Vagina (tissue), 2 donors: Measurements from ENCODE around the gene SLC25A47.

Experiments used
- POLR2A ChIP-seq, 2 donors: fragments of 450-650 bp; IDR thresholded peaks; one replicate each; pipeline ENCODE4 v1.6.1; 2017; ENCODE audit warnings: antibody characterized with exemption in 2 of 2, mild to moderate bottlenecking in 2 of 2, moderate library complexity in 2 of 2
- POLR2AphosphoS5 ChIP-seq, 2 donors: sonication (generic); formaldehyde crosslinking; IDR thresholded peaks; one replicate each; pipeline ENCODE4 v1.9.0; 2017; ENCODE audit warnings: antibody characterized with exemption in 2 of 2, mild to moderate bottlenecking in 2 of 2, low read depth in 1 of 2; ENCODE audit not compliant: insufficient read depth in 1 of 2
- TF ChIP-seq, protein P1 (sequence below), 3 experiments: fragments of 450-650 bp in 2 of 3; fragments of 200-600 bp in 1 of 3; sonication (generic) in 1 of 3; IDR thresholded peaks; one replicate each; pipeline ENCODE4 v1.5.1; 2017 to 2019; ENCODE audit warnings: antibody characterized with exemption in 3 of 3, mild to moderate bottlenecking in 2 of 3, moderate library complexity in 2 of 3

DNA sequence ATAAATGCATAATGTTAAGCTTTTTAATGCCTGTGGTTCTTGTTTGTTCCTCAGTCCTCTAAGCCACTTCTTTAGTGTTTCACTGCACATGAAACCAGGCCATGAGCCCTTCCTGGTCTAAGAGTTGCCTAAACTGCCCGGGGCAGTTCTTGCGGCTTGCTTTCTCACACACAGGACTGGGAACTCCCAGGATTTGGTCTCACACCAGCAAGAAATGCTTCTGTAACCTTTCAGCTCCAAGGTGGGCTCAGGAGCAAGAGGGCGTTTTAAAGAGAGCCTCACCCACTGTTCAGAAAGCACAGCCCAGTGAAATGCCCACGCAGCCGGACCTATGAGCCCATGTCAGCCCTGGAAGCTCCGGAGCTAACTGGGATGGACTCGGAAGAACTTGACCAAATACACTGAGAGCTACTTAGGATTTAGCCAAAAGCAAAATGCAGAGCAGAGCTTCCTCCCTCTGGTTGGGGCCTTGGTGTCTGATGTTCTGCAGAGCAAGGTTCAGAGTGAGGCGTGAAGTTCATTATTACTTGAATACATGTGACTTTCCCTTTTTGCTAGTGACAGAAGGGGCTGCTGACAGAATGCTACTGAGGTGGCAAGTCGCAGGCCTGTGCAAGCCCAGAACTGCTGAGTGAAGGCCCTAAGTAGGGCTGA, 40.2 kb upstream of the SLC25A47 start:
- TF ChIP-seq POLR2A (IDR thresholded peaks at IDR 0.05), result no peak
- TF ChIP-seq, protein P1, sequence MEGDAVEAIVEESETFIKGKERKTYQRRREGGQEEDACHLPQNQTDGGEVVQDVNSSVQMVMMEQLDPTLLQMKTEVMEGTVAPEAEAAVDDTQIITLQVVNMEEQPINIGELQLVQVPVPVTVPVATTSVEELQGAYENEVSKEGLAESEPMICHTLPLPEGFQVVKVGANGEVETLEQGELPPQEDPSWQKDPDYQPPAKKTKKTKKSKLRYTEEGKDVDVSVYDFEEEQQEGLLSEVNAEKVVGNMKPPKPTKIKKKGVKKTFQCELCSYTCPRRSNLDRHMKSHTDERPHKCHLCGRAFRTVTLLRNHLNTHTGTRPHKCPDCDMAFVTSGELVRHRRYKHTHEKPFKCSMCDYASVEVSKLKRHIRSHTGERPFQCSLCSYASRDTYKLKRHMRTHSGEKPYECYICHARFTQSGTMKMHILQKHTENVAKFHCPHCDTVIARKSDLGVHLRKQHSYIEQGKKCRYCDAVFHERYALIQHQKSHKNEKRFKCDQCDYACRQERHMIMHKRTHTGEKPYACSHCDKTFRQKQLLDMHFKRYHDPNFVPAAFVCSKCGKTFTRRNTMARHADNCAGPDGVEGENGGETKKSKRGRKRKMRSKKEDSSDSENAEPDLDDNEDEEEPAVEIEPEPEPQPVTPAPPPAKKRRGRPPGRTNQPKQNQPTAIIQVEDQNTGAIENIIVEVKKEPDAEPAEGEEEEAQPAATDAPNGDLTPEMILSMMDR (IDR thresholded peaks at IDR 0.05), result no peak
- TF ChIP-seq POLR2AphosphoS5 (IDR thresholded peaks at IDR 0.05; ENCODE audit: insufficient read depth in 1 of 2, low read depth in 1 of 2), result no peak
